ENCODE data around the gene INA.
"Not testable (repeated sequence)": the region's sequence is repeated elsewhere in the genome, so short reads cannot be mapped to it uniquely, and the experiment has no call there.

INA gene

DNA sequence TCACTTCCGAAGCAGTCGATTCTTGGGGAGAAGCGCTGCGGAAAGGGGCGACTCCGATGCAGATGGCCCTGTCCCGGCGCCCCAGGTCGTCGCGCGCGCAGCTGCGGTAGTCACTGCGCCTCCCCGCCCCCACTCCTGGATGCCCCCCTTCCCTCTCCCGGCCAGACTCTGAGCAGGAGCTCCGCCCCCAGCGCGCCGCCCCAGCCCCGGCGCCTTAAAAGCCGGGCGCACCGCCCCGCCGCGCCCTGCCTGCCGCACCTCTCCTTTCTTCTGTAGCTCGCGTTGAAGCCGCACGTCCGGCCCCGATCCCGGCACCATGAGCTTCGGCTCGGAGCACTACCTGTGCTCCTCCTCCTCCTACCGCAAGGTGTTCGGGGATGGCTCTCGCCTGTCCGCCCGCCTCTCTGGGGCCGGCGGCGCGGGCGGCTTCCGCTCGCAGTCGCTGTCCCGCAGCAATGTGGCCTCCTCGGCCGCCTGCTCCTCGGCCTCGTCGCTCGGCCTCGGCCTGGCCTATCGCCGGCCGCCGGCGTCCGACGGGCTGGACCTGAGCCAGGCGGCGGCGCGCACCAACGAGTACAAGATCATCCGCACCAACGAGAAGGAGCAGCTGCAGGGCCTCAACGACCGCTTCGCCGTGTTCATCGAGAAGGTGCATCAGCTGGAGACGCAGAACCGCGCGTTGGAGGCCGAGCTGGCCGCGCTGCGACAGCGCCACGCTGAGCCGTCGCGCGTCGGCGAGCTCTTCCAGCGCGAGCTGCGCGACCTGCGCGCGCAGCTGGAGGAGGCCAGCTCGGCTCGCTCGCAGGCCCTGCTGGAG, at the start of gene INA:
TSS of gene INA (plus strand) at position 243 of the 817 bp plus-strand sequence. CDS start at position 317, 74 bp downstream.
- Histone ChIP-seq H3K36me3 (ENCODE audit: insufficient read depth, low read length) (no peaks in the 10 kb centered on the region), H3K9me3 (ENCODE audit: low read length) (peaks cover 9% of the 10 kb centered on the region), H3K27me3 (ENCODE audit: control insufficient read depth in 1 of 2, insufficient read depth in 2 of 2, low read length in 2 of 2) (peaks cover 38 to 46% of the 10 kb centered on the region in 2 donors), H3K4me1 (ENCODE audit: insufficient read depth, low read length) (no peaks in the 10 kb centered on the region), H3K4me3 (ENCODE audit: low read depth in 1 of 2, low read length in 2 of 2) (no peak within 1 kb of the TSS), H3K27ac (ENCODE audit: low read depth, low read length) (no peak within 1 kb of the TSS), H3K9ac (ENCODE audit: low read length) (no peak within 1 kb of the TSS)

DNA sequence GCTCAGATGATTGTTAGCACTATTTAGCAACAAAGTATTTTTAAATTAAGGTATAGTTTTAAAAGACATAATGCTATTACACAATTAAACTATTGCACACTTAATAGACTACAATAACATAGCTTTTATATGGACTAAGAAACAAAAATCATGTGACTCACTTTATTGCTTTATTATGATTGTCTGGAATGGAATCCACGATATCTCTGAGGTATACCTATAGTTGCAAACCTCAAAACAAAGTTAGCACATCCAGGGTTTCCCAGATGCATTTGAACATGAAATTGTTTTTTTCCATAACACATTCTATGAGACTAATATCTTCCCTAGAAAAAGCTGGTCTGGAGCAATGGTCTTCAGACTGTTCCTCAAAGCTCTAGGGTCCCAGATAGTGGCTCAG, 49.5 kb upstream of the INA start:
- no peak overlapping the region for H3K9ac ChIP-seq (ENCODE audit: low read length)
- H3K27me3 ChIP-seq (ENCODE audit: control insufficient read depth in 1 of 2, insufficient read depth in 2 of 2, low read length in 2 of 2), result no peaks in the 10 kb centered on the region
- peaks cover 4% of the 10 kb centered on the region for H3K9me3 ChIP-seq (ENCODE audit: low read length)
- H3K4me1 ChIP-seq (ENCODE audit: insufficient read depth, low read length), result peaks cover 10% of the 10 kb centered on the region
- no peak overlapping the region for H3K27ac ChIP-seq (ENCODE audit: low read depth, low read length)
- H3K4me3 ChIP-seq (ENCODE audit: low read depth in 1 of 2, low read length in 2 of 2), result no peak overlapping the region
- no peaks in the 10 kb centered on the region for H3K36me3 ChIP-seq (ENCODE audit: insufficient read depth, low read length)

DNA sequence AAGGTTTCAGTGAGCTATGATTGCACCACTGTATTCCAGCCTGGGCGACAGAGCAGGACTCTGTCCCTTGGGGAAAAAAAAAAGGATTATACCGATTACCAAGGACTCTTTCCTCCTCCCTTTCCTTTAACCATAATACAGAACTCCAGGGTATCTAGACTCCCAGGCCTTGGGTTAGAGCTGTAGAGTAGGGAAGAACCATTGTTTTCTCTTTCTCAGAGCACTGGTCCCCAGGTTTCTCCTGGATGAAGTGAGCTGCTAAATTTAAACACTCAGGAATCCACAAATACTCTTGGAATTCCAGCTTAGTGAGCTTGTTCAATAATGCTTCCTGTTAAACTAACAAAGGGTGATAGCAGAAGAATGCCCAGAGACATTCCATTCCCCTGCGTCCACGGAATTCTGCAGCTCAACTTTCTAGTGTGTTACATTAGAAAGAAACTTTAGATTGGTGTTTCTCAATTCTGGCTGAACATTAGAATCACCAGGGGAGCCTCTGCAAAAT, 45.8 kb upstream of the INA start:
- H3K9ac ChIP-seq (ENCODE audit: low read length), result no peak overlapping the region
- H3K4me1 ChIP-seq (ENCODE audit: insufficient read depth, low read length), result peaks cover 10% of the 10 kb centered on the region
- no peaks in the 10 kb centered on the region for H3K36me3 ChIP-seq (ENCODE audit: insufficient read depth, low read length)
- no peak overlapping the region for H3K4me3 ChIP-seq (ENCODE audit: low read depth in 1 of 2, low read length in 2 of 2)
- no peaks in the 10 kb centered on the region for H3K9me3 ChIP-seq (ENCODE audit: low read length)
- no peaks in the 10 kb centered on the region for H3K27me3 ChIP-seq (ENCODE audit: control insufficient read depth in 1 of 2, insufficient read depth in 2 of 2, low read length in 2 of 2)
- H3K27ac ChIP-seq (ENCODE audit: low read depth, low read length), result no peak overlapping the region

DNA sequence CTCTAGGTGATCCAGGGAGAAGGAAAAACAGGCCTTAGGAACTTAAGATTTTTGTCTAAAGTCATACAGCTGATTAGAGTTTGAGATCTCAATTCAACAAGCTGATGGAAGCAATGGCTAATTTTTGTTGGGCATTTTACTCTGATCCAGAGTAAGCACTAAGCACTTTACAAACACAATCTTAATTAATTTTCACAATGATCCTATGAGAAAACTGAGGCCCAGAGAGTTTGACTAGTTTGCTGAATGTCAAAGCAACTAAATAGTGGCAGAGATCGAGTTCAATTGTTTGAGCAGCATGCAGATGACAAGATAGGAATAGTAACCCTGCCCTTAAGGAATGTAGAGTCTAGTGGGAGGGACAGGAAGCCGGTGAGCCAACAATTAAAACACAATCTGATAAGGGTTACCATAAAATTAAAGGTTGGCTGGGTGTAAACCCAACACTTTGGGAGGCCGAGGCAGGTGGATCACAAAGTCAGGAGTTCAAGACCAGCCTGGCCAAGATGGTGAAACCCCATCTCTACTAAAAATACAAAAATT, 44.7 kb upstream of the INA start:
- Histone ChIP-seq H3K4me1 (ENCODE audit: insufficient read depth, low read length) (peaks cover 10% of the 10 kb centered on the region), H3K27ac (ENCODE audit: low read depth, low read length) (no peak overlapping the region), H3K9ac (ENCODE audit: low read length) (no peak overlapping the region), H3K9me3 (ENCODE audit: low read length) (no peaks in the 10 kb centered on the region), H3K4me3 (ENCODE audit: low read depth in 1 of 2, low read length in 2 of 2) (no peak overlapping the region), H3K27me3 (ENCODE audit: control insufficient read depth in 1 of 2, insufficient read depth in 2 of 2, low read length in 2 of 2) (no peaks in the 10 kb centered on the region), H3K36me3 (ENCODE audit: insufficient read depth, low read length) (no peaks in the 10 kb centered on the region)

DNA sequence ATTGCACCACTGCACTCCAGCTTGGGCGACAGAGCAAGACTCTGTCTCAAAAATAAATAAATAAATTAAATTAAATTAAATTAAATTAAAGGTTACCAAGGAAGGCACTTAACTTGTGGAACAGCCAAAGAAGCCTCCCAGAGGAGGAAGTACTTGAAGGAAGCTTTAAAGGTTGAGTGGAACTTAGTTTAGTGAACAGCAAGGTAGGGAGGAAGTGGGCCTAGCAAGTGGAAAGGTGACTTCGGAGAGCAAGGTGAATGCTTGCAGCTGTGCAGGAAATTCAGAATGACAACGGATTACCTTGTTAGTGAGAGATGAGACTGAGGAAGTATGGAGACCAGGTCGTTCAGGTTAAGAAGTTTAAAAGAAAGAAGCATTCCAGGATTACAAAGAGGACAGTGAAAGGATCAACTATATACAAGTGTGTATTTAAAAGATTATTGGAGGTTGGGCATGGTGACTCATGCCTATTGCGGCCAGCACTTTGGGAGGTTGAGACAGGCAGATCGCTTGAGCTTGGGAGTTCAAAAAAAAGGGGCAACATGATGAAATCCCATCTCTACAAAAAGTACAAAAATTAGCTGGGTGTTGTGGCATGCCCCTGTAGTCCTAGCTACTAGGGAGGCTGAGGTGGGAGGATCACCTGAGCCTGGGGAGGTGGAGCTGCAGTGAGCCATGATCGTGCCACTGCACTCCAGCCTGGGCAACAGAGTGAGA, 44.0 kb upstream of the INA start:
- H3K9ac ChIP-seq (ENCODE audit: low read length), result no peak overlapping the region
- peaks cover 10% of the 10 kb centered on the region for H3K4me1 ChIP-seq (ENCODE audit: insufficient read depth, low read length)
- H3K9me3 ChIP-seq (ENCODE audit: low read length), result no peaks in the 10 kb centered on the region
- H3K27ac ChIP-seq (ENCODE audit: low read depth, low read length), result no peak overlapping the region
- no peak overlapping the region for H3K4me3 ChIP-seq (ENCODE audit: low read depth in 1 of 2, low read length in 2 of 2)
- no peaks in the 10 kb centered on the region for H3K36me3 ChIP-seq (ENCODE audit: insufficient read depth, low read length)
- H3K27me3 ChIP-seq (ENCODE audit: control insufficient read depth in 1 of 2, insufficient read depth in 2 of 2, low read length in 2 of 2), result no peaks in the 10 kb centered on the region

DNA sequence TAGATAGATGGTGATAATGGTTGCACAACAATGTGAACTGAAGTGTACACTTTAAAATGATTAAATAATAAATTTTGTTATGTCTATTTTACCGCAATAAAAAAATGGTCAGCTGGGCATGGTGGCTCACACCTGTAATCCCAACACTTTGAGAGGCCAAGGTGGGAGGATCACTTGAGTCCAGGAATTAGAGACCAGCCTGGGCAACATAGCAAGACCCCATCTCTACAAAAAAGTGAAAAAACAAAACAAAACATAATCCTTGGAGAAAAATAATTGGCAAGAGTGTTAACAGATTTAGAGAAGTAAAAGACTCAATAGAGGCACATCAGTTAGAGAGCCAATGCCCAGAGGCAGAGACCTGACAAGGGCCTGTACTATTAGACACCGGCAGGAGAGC, 41.2 kb upstream of the INA start:
- no peaks in the 10 kb centered on the region for H3K27me3 ChIP-seq (ENCODE audit: control insufficient read depth in 1 of 2, insufficient read depth in 2 of 2, low read length in 2 of 2)
- no peak overlapping the region for H3K27ac ChIP-seq (ENCODE audit: low read depth, low read length)
- no peak overlapping the region for H3K4me3 ChIP-seq (ENCODE audit: low read depth in 1 of 2, low read length in 2 of 2)
- peaks cover 6% of the 10 kb centered on the region for H3K4me1 ChIP-seq (ENCODE audit: insufficient read depth, low read length)
- H3K9me3 ChIP-seq (ENCODE audit: low read length), result no peaks in the 10 kb centered on the region
- no peaks in the 10 kb centered on the region for H3K36me3 ChIP-seq (ENCODE audit: insufficient read depth, low read length)
- H3K9ac ChIP-seq (ENCODE audit: low read length), result no peak overlapping the region

DNA sequence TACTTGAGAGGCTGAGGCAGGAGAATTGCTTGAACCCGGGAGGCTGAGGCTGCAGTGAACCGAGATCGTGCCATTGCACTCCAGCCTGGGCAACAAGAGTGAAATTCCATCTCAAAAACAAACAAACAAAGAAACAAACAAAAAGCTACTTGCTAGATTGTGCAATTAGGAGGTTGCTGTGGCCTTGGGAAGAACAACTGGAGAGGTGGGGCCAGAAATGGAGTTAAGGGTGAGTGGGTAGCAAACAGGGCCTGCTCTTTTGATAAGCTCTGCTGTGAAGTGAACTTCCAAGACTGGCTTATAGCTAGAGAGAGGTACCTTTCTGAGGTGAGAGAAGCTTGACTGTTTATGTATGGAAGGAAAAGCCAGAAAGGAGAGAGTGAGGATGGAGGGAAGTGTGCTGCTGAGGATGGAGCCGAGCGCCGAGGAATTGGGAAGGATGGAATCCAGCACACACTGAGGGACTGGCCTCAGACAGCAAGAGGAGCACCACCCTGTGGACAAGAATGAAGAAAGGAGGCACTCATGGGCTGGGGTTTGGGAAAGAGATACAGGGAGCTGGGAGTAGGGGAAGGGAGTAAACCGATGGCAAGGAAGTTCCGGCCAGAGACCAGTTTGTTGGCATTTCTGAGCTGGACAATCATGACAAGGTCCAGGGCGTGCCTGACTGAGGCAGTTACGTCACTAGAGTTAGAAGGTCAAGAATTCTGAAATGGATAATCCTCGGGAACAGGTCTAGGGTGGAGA, 38.3 kb upstream of the INA start:
- no peak overlapping the region for H3K4me3 ChIP-seq (ENCODE audit: low read depth in 1 of 2, low read length in 2 of 2)
- no peak overlapping the region for H3K27ac ChIP-seq (ENCODE audit: low read depth, low read length)
- H3K9me3 ChIP-seq (ENCODE audit: low read length), result no peaks in the 10 kb centered on the region
- H3K27me3 ChIP-seq (ENCODE audit: control insufficient read depth in 1 of 2, insufficient read depth in 2 of 2, low read length in 2 of 2), result no peaks in the 10 kb centered on the region
- no peak overlapping the region for H3K9ac ChIP-seq (ENCODE audit: low read length)
- H3K4me1 ChIP-seq (ENCODE audit: insufficient read depth, low read length), result no peaks in the 10 kb centered on the region
- H3K36me3 ChIP-seq (ENCODE audit: insufficient read depth, low read length), result no peaks in the 10 kb centered on the region

DNA sequence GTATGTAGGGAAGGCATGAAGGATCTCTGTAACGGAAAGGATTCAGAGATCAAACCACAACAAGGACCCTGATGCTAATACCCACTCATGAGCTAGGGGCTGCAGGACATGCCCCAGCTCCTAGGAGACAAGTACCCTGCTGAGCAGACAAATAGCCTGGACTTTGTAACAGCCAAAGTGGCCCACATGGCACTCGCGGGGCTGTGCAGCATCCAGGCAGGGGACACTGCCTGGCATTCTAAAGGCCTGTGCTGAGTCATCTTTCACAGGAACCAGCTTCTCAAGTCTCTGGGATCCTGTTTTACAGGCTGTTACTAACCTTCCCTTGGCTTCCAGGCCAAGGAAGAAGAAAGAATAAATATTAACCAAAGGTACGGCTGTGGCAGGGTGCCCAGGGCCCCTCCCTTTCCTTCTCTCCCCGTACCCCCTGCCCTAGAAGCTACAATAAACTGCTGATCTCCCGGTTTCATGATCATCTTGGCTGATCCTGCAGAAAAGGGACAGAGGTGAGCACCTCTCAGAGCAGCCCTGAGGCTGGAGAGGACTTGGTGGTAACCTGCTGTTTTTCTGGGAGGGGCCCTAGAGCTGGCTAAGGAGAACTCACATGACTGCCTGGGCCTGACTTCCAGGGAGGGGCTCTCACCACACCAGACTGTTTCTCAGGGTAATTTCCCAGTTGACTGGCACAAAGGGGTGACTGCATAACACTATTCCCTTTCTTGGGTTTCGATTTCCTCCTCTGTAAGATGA, 35.5 kb upstream of the INA start:
- H3K36me3 ChIP-seq (ENCODE audit: insufficient read depth, low read length), result no peaks in the 10 kb centered on the region
- no peaks in the 10 kb centered on the region for H3K9me3 ChIP-seq (ENCODE audit: low read length)
- no peak overlapping the region for H3K4me3 ChIP-seq (ENCODE audit: low read depth in 1 of 2, low read length in 2 of 2)
- no peaks in the 10 kb centered on the region for H3K4me1 ChIP-seq (ENCODE audit: insufficient read depth, low read length)
- H3K9ac ChIP-seq (ENCODE audit: low read length), result no peak overlapping the region
- H3K27me3 ChIP-seq (ENCODE audit: control insufficient read depth in 1 of 2, insufficient read depth in 2 of 2, low read length in 2 of 2), result no peaks in the 10 kb centered on the region
- no peak overlapping the region for H3K27ac ChIP-seq (ENCODE audit: low read depth, low read length)

DNA sequence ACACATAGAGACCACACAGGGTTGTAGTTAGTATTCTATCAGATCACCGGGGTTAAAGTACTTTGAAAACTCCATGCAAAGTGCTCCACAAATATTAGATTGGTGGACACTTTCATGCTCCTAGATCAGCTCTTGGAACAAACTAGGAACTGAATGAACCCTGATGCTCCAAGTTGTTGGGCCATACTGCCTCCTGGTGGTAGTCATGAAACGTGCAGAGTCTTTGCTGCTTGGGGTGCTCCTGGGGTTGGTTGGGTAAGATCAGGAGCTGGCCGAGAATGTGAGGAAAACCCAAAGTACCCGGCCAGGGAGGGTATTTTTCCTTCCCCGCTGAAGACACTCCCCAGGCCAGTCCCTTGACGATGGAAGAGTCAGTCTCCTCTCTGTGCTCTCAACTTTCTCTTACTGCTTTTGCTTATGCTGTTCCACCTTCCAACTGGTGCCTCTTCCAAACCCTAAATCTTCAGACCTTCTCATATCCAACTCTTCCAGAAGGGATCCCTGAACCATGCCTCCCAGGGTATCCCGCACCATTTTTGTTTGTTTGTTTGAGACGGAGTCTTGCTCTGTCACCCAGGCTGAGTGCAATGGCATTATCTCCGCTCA, 32.2 kb upstream of the INA start:
- no peak overlapping the region for H3K4me3 ChIP-seq (ENCODE audit: low read depth in 1 of 2, low read length in 2 of 2)
- H3K9me3 ChIP-seq (ENCODE audit: low read length), result no peaks in the 10 kb centered on the region
- no peaks in the 10 kb centered on the region for H3K4me1 ChIP-seq (ENCODE audit: insufficient read depth, low read length)
- no peaks in the 10 kb centered on the region for H3K27me3 ChIP-seq (ENCODE audit: control insufficient read depth in 1 of 2, insufficient read depth in 2 of 2, low read length in 2 of 2)
- no peaks in the 10 kb centered on the region for H3K36me3 ChIP-seq (ENCODE audit: insufficient read depth, low read length)
- no peak overlapping the region for H3K9ac ChIP-seq (ENCODE audit: low read length)
- H3K27ac ChIP-seq (ENCODE audit: low read depth, low read length), result no peak overlapping the region

DNA sequence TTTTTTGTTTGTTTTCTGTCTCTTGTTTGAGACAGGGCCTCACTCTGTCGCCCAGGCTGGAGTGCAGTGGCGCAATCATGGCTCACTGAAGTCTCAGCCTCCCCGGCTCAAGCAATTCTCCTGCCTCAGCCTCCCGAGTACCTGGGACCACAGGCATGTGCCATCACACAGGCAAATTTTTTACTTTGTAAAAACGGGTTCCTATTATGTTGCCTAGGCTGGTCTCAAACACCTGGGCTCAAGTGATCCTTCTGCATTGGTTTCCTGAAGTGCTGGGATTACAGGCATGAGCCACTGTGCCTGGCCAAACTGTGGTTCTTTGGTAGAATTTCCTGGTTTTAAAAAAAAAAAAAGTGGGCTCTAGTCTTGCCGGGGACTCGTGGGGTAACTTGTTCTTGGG, 31.4 kb upstream of the INA start, which contains the start of gene RPEL1:
TSS of gene RPEL1 (plus strand) at position 301 of the 400 bp plus-strand sequence. CDS start 110 bp downstream, outside the sequence.
- not testable (repeated sequence) for H3K9me3 ChIP-seq (ENCODE audit: low read length); H3K27me3 ChIP-seq (ENCODE audit: control insufficient read depth in 1 of 2, insufficient read depth in 2 of 2, low read length in 2 of 2); H3K27ac ChIP-seq (ENCODE audit: low read depth, low read length); H3K9ac ChIP-seq (ENCODE audit: low read length); H3K4me3 ChIP-seq (ENCODE audit: low read depth in 1 of 2, low read length in 2 of 2); H3K4me1 ChIP-seq (ENCODE audit: insufficient read depth, low read length); H3K36me3 ChIP-seq (ENCODE audit: insufficient read depth, low read length)

All from muscle layer of colon (tissue), 2 donors.